Heart left ventricle (tissue), 16 donors: ENCODE results near the gene PADI2. TPM values are rescaled to one million over a fixed set of nuclear protein-coding genes. Genes with fewer than 3 reads are reported as not detected.

Experiments used
- ATAC-seq, 4 donors: fragments of 200-7000 bp; cut with Tn5 transposase; one replicate each; pipeline ENCODE4 v1.9.1; 2020 to 2022; ENCODE audit warnings: moderate library complexity in 4 of 4, mild to moderate bottlenecking in 3 of 4, moderate number of reproducible peaks in 1 of 4
- DNase-seq, 5 donors: peaks; one replicate each; pipeline ENCODE4 v3.0.0-alpha.2; 2020
- H3K27ac ChIP-seq, 12 donors: fragments of 200-600 bp; sonication (generic) in 4 of 12; one replicate each; pipeline versions ENCODE4 v1.5.0 to v1.8.0; 2016 to 2022; ENCODE audit warnings: mild to moderate bottlenecking in 2 of 12
- H3K27me3 ChIP-seq, 9 donors: fragments of 200-600 bp; sonication (generic) in 2 of 9; one replicate each; pipeline versions ENCODE4 v1.5.1 to v1.8.0; 2016 to 2022; ENCODE audit warnings: mild to moderate bottlenecking in 3 of 9
- H3K36me3 ChIP-seq, 9 donors: fragments of 200-600 bp; sonication (generic) in 2 of 9; one replicate each; pipeline versions ENCODE4 v1.5.0 to v1.8.0; 2018 to 2022; ENCODE audit warnings: mild to moderate bottlenecking in 2 of 9
- H3K4me1 ChIP-seq, 12 donors: fragments of 200-600 bp; sonication (generic) in 4 of 12; one replicate each; pipeline versions ENCODE4 v1.5.0 to v1.8.0; 2016 to 2022; ENCODE audit warnings: mild to moderate bottlenecking in 3 of 12
- H3K4me3 ChIP-seq, 12 donors: fragments of 200-600 bp; sonication (generic) in 4 of 12; one replicate each; pipeline versions ENCODE4 v1.5.0 to v1.8.0; 2017 to 2022; ENCODE audit warnings: mild to moderate bottlenecking in 9 of 12, moderate library complexity in 4 of 12
- H3K9me3 ChIP-seq, 12 donors: fragments of 200-600 bp; sonication (generic) in 4 of 12; one replicate each; pipeline versions ENCODE4 v1.5.0 to v1.8.0; 2016 to 2022; ENCODE audit warnings: mild to moderate bottlenecking in 1 of 12
- POLR2A ChIP-seq, 2 donors: fragments of 450-650 bp; IDR thresholded peaks; one replicate each; pipeline ENCODE4 v1.6.1; 2017; ENCODE audit warnings: antibody characterized with exemption in 2 of 2, mild to moderate bottlenecking in 2 of 2, moderate library complexity in 2 of 2
- WGBS, 4 donors: extraction: QIAGEN DNeasy Blood & Tissue Kit in 2 of 4; methylation state at CpG; one replicate each; pipeline versions ENCODE4 v1.1.5 to v1.1.7; 2013 to 2018; 5-methylcytosine and 5-hydroxymethylcytosine counted together
- intact Hi-C, 10 donors: fragments of 100-400 bp; cut with DNase I; formaldehyde crosslinking; loops; one replicate each; pipeline versions ENCODE4 v1.11.1 to v1.14.2; 2022
- polyA plus RNA-seq, 2 donors: library from polyadenylated mRNA; stranded (reverse); fragments of 200-250 nt; gene quantifications; one replicate each; pipeline ENCODE4 v1.2.3, GENCODE V29; 2013
- total RNA-seq, 9 donors: library from RNA; depleted of rRNA in 2 of 9; stranded (reverse); fragments of >200 nt in 2 of 9; fragmentation: NEBNext Ultra II Directional in 3 of 9; extraction: Animal tissue kit (Norgen Biotek cat#: 25700) in 3 of 9; gene quantifications; one replicate each; pipeline versions ENCODE4 v1.1.0 to v1.2.4, GENCODE V29; 2016 to 2023
- TF ChIP-seq, protein P1 (sequence below), 12 donors: fragments of 200-600 bp; sonication (generic) in 4 of 12; IDR thresholded peaks; one replicate each; pipeline versions ENCODE4 v1.5.0 to v1.8.0; 2018 to 2022; ENCODE audit warnings: antibody characterized with exemption in 12 of 12, mild to moderate bottlenecking in 5 of 12
- donor health status: ischemic (EF 13 %, LVEDD 7.1; RV severe dilation, severe dysfunction).
- donor health status: healthy with polysubstance abuse.
- donor health status: DM: no; HTN: yes; CAD: no.
- donor health status: DM: no; HTN: no; CAD: no.
- donor health status: ischemic (EF 25% LVEDD 6.9; RV normal size, moderate dysfunction).
- donor health status: ischemic (EF 25% LVEDD 5.7; RV mildly dilated, moderate dysfunction).
- donor health status: healthy.
- donor health status: DM: yes; HTN: yes; CAD: no.
- donor health status: ischemic (EF 35%, LVEDD 5.7; RV mildly dilated, moderate dysfunction).
- donor health status: nonischemic (EF 11% LVEDD 7.7; RV severe dilation, severe dysfunction).
- donor health status: DM: yes; HTN: yes; CAD: no.
- donor health status: PGD.
- donor health status: ischemic (EF 29% LVEDD 5.4; RV normal size, mild dysfunction).
- donor health status: nonischemic (EF 23%, LVEDD 6.1; RV moderate dilation, normal function).

The PADI2 gene
- total and polyA plus RNA-seq, 11 donors = 0.08 to 2.0 (median 0.49) TPM

DNA sequence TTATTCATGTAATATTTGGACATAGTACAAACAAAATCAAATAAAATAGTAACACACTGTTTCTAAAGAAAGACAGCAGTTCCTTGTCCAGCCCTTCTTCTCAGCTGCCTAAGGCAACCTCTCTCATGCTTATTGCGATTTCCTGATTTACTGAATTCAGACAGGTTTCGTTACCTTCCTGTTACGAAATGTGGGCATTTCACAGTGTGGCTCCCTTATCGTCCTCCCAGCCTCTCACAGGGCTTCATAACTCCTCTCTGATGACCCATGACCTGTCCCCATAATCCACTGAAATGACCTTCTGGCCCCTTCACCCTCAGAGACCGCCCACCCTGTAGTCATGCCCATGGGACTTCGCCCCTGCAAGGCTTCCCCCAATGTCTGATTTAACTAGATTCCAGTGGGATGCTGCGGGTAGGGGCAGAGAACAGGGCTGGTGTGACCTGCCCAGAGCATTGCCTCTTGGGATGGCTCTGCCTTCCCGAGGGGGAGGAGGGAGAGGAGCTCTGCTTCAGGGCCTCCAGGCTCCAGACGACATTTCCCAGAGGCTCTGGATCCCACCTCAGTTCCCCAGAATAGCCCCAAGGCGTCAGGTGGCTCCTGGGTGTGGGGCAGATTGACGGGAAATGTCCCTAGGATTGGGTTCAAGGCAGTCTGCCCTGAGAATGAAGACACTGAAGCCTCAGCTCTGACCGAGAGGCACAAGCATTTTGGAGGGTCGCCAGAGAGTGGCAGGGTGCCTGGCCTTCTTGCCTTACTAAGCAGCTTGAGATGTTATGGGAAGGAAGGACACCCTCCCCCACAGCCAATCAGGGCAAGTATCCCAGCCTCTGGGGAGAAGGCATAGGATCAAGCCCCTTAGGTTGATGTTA lies 20.6 kb downstream of the PADI2 start:
- 50 to 62% (median 58%) methylated on average over 12 to 13 of the region's 13 CpGs for WGBS, 4 donors
- Histone ChIP-seq H3K36me3 (no peaks in the 10 kb centered on the region), H3K4me3 (no peak overlapping the region), H3K4me1 (peaks cover 0 to 13% (median 0%) of the 10 kb centered on the region in 12 donors), H3K27me3 (no peaks in the 10 kb centered on the region), H3K27ac (peak overlapping the region in 2 of 12 donors; percentile 13 to 44), H3K9me3 (no peaks in the 10 kb centered on the region)
- ATAC-seq (peak in 3 of 4 donors; percentile 28 to 41 (median 31)), DNase-seq (no peak)
- intact Hi-C loops = no loop called here
- TF ChIP-seq, protein P1, sequence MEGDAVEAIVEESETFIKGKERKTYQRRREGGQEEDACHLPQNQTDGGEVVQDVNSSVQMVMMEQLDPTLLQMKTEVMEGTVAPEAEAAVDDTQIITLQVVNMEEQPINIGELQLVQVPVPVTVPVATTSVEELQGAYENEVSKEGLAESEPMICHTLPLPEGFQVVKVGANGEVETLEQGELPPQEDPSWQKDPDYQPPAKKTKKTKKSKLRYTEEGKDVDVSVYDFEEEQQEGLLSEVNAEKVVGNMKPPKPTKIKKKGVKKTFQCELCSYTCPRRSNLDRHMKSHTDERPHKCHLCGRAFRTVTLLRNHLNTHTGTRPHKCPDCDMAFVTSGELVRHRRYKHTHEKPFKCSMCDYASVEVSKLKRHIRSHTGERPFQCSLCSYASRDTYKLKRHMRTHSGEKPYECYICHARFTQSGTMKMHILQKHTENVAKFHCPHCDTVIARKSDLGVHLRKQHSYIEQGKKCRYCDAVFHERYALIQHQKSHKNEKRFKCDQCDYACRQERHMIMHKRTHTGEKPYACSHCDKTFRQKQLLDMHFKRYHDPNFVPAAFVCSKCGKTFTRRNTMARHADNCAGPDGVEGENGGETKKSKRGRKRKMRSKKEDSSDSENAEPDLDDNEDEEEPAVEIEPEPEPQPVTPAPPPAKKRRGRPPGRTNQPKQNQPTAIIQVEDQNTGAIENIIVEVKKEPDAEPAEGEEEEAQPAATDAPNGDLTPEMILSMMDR (IDR thresholded peaks at IDR 0.05) = no peak
- no peak for TF ChIP-seq POLR2A (IDR thresholded peaks at IDR 0.05)

DNA sequence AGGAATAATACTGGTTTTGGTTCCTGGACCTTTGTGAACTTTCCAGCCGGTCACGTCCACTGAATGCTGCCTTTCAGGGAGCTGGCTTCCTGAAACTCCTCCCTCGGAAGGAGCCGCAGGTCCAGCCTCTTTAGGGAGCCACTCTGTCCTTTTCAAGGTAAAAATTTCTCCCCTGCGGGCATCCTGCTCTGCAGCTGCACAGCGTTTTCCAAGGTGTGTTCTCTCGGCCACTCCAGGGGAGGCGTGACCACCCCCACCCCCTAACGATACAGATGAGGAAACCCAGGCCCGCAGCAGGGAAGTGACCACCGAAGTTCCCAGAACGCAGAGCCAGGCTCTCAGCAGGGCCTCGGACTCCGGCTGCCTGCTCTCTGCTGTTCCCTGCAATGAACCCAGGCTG lies 21.5 kb downstream of the PADI2 start:
- Histone ChIP-seq H3K27me3 (no peaks in the 10 kb centered on the region), H3K4me3 (no peak overlapping the region), H3K9me3 (peaks cover 0 to 6% (median 0%) of the 10 kb centered on the region in 12 donors), H3K27ac (peak overlapping the region in 1 of 12 donors; percentile 44), H3K4me1 (peaks cover 0 to 13% (median 0%) of the 10 kb centered on the region in 12 donors), H3K36me3 (no peaks in the 10 kb centered on the region)
- intact Hi-C loops = no loop called here
- TF ChIP-seq, protein P1 (IDR thresholded peaks at IDR 0.05) = no peak
- no peak for TF ChIP-seq POLR2A (IDR thresholded peaks at IDR 0.05)
- ATAC-seq (no peak), DNase-seq (no peak)
- 43 to 63% (median 53%) methylated on average over 8 to 14 of the region's 14 CpGs for WGBS, 4 donors

DNA sequence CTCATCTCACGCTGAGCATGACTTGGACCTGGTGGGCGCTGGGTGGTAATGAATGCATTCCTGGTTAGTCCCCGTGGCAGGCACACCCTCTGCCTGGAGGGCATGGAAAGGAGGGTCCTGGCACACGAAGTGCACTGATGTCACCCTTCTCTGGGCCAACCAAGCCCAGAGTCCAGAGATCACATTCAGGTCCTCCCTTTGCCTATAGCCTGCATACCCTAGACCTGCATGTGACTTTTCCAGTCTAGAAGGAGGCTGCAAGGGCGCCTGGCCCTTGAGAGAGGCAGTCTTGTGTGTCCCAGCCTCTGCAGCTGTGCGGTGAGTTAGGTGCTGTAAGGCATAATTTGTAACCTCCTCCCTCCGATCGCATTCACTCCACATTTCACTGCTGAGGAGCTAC lies 22.1 kb downstream of the PADI2 start:
- peaks cover 0 to 13% (median 0%) of the 10 kb centered on the region in 12 donors for H3K4me1 ChIP-seq
- 83 to 87% (median 84%) methylated on average over 7 to 8 of the region's 8 CpGs for WGBS, 4 donors

DNA sequence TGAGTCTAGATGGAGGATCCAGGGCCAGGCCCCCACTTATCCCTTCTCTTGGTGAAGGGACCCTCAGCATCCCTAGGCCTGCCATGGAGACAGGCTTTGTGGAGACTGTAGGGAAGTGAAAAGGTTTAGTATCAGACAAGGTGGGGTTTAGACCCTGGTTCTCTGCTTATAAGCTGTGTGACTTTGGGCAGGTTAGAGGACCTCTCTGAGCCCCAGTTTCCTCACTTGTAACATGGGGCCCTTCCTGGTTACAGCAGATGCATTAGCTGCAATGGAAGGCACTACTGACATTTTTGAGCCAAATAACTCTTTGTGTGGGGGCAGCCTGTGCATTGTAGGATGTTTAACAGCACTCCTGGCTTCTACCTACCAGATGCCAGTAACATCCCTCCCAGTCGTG lies 22.7 kb downstream of the PADI2 start:
- ATAC-seq (no peak), DNase-seq (no peak)
- 0 to 73% (median 34%) methylated on average over 1 of the region's 1 CpG for WGBS, 4 donors
- no peak overlapping the region for H3K27ac ChIP-seq
- TF ChIP-seq, protein P1 (IDR thresholded peaks at IDR 0.05) = no peak
- no peak for TF ChIP-seq POLR2A (IDR thresholded peaks at IDR 0.05)
- no peaks in the 10 kb centered on the region for H3K36me3 ChIP-seq
- H3K9me3 ChIP-seq = peaks cover 0 to 9% (median 0%) of the 10 kb centered on the region in 12 donors
- intact Hi-C loops = no loop called here
- peaks cover 0 to 13% (median 0%) of the 10 kb centered on the region in 12 donors for H3K4me1 ChIP-seq
- H3K4me3 ChIP-seq = no peak overlapping the region
- no peaks in the 10 kb centered on the region for H3K27me3 ChIP-seq

More for the DNA sequence above, 22.1 kb downstream of the PADI2 start:
- no peak for DNase-seq
- TF ChIP-seq, protein P1 (IDR thresholded peaks at IDR 0.05) = no peak
- no peak for TF ChIP-seq POLR2A (IDR thresholded peaks at IDR 0.05)
- Histone ChIP-seq H3K27ac (no peak overlapping the region), H3K9me3 (peaks cover 0 to 9% (median 0%) of the 10 kb centered on the region in 12 donors), H3K4me3 (no peak overlapping the region), H3K36me3 (no peaks in the 10 kb centered on the region), H3K27me3 (no peaks in the 10 kb centered on the region)
- intact Hi-C loops = no loop called here
- ATAC-seq = no peak
